GM19467 (cell line): ENCODE measurements around the gene TNFRSF12A.
A peak's percentile ranks its signal among the peaks of the same experiment; 100 is the strongest.
"Not testable (repeated sequence)": the region's sequence is repeated elsewhere in the genome, so short reads cannot be mapped to it uniquely, and the experiment has no call there.

ENCODE experiments used
- ATAC-seq: cut with Tn5 transposase; IDR thresholded peaks from one replicate; pipeline ENCODE4 v1.9.1; 2021; ENCODE audit warnings: mild to moderate bottlenecking, moderate library complexity; ENCODE audit not compliant: unreplicated experiment

Gene TNFRSF12A

DNA sequence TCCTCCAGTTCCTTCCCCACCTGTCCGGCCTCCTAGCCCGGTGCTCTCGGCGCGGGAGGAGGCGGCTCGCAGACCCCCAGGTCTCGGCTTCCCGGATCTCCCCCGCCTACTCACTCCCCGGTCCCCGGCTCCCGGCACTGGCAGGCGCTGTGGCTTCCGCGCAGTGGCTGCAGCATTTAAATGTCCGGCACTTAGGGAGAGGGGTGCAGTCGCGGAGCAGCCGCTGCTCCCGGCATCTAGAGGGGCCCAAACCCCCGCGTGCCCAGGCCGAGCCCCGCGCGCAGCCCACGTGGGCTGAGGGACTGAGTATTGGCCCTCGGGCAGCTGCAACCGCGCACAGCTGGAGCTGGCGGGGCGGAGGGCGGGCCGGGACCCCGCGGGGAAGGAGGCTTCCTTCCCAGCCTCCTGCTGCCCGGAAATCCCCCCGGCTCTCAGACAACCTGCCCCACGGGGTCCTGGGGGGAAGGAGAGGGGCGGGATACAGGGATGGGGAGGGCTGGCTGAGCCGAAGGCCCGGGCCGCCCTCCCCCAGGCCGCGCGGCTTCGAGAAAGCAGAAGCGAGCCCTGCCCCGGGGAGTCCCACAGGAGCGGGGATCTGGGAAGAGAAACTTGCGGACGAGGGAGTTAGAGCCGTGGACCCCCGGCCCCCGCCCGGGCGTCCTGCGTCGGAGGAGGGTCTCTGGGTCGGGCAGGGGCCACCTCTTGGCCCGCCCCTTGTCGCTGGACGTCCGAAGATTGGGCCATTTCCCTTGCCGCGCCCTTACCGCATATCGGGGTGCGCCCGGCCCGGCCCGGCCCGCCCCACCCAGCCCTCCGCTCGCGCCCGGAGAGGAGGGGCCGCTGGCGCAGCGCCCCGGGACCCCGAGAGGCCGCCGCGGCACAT is 25.8 kb downstream of the TNFRSF12A start, which contains the start of gene MMP25:
Gene MMP25 (plus strand): TSS at position 804 of the 883 bp plus-strand sequence. CDS start 357 bp downstream, outside the sequence.
- no peak for ATAC-seq

DNA sequence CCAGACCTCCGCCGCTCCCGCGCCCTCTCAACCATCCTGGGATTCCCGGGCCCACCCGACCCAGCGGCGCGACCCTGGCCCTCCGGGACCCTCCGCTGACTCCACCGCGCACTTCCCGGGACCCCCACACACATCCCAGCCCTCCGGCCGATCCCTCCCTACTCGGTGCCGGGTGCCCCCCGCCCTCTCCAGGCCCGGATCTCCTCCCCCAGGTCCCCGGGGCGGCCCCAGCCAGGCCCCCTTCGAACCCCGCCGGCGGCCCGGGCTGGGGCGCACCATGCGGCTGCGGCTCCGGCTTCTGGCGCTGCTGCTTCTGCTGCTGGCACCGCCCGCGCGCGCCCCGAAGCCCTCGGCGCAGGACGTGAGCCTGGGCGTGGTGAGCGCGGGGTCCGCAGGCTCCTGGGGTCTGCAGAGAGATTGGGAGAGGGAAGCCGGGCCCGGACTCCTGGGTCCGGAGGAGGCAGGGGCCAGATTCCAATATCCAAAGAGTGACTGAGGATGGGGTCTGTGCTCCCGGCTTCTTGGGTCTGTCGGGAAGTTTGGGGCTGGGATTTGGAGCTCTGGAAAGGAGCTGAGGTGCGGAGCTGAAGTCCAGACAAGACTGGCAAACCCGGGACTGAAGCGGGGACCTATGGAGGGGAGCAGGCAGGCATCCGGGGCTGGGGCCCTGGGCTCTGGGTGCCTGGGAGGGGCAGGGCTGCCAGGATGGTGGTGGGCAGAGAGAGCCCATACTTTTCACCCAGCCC is 26.6 kb downstream of the TNFRSF12A start:
- no peak for ATAC-seq

DNA sequence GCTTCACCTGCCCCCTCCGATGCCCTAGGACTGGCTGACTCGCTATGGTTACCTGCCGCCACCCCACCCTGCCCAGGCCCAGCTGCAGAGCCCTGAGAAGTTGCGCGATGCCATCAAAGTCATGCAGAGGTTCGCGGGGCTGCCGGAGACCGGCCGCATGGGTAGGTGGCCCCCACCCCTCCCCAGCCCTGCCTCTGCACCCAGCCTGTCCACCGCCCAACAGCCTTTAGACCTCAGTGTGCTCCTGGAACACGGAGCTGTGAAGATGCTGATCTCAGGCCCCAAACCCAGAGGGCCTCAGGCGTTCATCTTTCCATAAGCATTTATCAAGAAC is 27.2 kb downstream of the TNFRSF12A start:
- no peak for ATAC-seq

DNA sequence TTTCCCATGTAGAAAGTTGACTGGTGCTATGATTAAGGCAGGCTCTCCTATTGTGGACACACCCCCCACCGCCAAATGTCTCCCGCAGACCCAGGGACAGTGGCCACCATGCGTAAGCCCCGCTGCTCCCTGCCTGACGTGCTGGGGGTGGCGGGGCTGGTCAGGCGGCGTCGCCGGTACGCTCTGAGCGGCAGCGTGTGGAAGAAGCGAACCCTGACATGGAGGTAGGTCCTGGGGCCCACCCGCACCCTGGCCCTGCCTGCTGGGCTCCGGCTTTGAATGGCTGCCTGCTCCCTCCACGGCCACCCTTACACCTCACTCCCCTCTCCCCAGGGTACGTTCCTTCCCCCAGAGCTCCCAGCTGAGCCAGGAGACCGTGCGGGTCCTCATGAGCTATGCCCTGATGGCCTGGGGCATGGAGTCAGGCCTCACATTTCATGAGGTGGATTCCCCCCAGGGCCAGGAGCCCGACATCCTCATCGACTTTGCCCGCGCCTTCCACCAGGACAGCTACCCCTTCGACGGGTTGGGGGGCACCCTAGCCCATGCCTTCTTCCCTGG is 29.8 kb downstream of the TNFRSF12A start:
- no peak for ATAC-seq

DNA sequence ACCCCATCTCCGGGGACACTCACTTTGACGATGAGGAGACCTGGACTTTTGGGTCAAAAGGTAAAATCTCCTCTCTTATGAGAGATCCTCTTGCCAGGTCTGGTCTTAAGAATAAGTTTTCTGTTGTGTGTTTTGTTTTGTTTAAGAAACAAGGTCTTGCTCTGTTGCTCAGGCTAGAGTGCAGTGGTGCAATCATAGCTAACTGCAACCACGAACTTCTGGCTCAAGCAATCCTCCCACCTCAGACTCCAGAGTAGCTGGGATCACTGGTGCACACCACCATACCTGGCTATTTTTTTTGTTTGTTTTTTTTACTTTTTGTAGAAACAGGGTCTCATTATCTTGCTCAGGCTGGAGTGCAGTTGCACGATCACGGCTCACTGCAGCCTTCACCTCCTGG is 30.3 kb downstream of the TNFRSF12A start:
- ATAC-seq = no peak

DNA sequence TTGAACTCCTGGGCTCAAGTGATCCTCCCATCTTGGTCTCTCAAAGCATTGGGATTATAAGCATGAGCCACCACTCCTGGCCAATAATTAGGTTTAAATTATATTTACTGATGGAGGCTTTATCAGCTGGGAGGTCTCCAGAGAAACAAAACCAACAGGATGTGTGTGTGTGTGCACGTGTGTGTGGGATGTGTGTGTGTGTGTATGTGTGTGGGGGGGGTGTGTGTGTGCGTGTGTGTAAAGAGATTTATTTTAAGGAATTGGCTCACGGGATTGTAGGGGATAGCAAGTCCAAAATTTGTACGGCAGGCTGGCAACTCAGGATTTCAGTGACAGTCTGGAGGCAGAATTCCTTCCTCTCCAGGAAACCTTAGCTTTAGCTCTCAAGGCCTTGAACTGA is 30.8 kb downstream of the TNFRSF12A start:
- no peak for ATAC-seq

DNA sequence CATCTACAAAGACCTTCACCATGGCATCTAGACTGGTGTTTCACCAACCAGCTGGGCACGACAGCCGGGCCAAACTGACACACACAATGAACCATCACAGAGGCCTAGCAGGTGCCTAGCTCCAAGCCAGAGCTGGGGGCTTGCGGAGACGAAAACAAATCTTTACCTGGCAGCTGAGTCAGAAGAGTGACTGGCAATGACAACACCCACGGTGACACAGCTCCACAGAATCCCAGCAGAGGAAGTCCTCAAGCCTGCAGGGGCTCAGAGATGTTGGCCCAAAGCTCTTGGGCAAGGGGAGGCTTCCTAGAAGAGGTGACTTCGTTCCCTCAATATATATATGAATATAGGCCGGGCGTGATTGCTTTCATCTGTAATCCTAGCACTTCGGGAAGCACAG is 31.3 kb downstream of the TNFRSF12A start:
- no peak for ATAC-seq

DNA sequence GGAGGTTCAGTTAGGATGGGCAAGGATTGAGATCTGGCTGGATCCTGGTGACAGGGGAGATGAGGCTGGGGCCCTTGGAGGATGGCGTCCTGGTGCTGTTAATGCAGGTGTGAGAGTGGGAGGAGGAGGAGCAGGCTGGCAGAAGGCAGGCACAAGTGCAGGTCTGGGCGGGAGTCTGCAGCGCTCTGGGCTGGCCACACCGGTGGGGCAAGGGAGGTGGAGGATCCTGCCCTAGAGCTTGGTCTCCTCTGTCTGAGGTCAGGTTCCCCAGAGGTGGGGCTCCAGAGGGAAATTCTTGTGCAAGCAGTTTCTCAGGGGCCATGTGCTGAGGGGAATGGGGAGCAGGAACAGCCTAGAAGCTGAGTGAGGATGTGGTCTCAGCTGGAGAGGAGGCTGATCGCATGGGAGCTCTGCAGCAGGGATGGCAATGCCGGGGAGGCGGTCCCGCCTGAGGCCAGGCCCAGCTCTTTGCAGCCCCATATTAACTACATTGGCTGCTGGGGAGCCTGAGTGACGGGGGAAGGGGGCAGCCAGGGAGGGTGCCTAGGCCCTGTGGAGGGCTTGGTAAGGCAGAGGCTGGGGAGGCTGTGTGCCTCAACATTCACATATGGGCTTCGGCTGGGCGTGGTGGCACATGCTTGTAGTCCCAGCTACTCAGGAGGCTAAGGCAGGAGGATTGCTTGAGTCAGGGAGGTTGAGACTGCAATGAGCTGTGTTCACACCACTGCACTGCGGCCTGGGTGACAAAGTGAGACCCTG is 32.6 kb downstream of the TNFRSF12A start:
- not testable (repeated sequence) for ATAC-seq

DNA sequence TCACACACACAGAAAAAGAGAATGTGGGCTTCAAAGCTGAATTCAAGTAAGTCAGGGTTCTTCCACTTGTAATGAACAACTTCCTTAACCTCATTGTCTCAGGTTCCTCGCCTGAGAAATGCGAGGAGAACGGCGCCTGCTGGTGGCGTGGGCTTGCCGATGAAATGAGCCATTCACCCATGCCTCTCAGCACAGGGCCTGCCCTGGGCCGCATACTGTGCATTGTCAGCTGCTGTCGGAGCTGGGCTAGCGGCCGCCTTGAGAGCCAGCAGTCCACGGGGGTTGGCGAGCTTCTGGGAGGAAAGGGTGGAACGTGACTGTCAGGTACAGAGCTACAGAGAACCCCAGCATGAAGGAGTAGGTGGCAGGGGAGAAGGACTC is 33.2 kb downstream of the TNFRSF12A start:
- ATAC-seq = not testable (repeated sequence)

DNA sequence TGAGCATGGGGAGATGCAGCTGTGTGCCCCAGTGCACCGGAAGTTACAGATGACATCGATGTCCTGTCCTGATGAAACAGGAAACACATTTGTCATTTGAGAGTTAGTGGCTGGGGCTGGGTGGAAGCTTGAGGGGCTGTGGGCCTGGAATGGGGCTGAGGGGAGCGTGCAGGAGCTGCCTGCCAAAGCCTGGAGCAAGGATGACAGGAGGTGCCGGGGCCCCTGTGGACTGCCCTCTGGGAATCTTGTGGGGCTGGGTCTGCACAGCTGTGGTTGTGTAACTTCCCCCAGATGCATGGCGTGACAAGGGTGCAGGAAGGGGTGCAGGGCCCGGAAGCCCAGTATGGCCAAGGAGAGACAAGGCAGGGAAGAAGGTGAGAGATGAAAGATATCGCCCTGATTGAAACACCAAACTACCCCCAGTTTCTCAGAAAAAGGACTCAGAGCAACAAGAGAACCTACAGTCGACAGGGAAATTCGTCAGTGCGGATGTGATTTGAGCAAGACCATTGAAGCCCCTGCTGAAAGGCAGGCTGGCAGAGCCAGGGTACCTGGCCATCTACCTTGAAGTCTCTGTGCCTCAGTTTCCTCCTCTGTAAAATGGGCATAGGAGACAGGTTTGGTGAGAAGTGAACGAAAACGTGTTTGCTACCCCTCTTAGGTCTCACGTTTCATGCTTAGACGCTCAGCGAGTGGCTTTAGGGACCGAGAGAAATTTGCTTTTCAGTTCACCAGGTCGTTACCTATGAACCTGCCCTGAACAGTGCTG is 35.0 kb downstream of the TNFRSF12A start:
- no peak for ATAC-seq

DNA sequence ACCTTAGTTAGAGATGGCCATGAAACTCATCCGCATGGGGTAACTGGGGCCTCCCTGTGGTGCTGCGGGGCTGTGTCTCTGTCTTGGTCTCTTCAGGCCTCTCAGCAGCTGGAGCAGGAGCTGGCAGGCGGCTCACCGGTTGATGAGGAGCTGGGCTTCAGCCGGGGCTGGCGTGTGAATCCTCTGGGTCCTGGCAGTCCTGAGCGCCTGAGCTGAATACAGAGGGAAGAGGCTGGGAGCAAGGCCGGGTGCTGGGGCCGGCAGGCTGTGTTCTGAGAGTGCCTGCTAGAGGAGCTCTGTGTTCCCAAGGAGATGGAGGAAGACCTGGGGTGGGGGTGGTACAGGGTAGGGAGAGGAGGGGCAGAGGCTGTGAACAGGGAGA is 35.6 kb downstream of the TNFRSF12A start:
- ATAC-seq = not testable (repeated sequence)

DNA sequence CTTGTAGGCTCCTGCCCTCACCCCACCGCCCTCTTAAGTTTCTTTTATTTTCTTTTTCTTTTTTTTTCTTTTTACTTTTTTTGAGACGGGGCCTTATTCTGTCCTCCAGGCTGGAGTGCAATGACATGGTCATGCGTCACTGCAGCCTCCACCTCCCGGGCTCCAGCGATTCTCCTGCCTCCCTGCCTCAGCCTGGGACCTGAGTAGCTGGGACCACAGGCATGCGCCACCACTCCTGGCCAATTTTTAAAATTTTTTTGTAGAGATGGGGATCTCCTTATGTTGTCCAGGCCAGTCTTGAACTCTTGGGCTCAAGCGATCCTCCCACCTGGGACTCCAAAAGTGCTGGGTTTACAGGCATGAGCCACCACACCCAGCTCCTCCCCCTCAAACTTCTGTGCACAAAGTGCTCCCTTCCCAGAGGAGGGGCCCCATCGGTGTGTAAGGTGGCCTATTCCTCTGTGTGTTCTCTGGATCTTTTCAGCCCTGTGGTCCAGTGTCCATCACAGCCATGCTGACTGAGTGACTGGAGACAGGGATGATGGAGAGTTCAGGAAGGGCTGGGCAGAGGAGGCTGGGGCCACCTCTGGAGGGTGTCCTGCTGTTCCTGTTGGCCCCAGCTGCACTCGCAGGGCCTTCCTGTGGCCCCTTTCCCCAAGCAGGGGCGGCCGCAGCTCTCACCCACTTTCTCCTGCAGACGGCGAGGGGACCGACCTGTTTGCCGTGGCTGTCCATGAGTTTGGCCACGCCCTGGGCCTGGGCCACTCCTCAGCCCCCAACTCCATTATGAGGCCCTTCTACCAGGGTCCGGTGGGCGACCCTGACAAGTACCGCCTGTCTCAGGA is 36.4 kb downstream of the TNFRSF12A start:
- ATAC-seq = no peak

DNA sequence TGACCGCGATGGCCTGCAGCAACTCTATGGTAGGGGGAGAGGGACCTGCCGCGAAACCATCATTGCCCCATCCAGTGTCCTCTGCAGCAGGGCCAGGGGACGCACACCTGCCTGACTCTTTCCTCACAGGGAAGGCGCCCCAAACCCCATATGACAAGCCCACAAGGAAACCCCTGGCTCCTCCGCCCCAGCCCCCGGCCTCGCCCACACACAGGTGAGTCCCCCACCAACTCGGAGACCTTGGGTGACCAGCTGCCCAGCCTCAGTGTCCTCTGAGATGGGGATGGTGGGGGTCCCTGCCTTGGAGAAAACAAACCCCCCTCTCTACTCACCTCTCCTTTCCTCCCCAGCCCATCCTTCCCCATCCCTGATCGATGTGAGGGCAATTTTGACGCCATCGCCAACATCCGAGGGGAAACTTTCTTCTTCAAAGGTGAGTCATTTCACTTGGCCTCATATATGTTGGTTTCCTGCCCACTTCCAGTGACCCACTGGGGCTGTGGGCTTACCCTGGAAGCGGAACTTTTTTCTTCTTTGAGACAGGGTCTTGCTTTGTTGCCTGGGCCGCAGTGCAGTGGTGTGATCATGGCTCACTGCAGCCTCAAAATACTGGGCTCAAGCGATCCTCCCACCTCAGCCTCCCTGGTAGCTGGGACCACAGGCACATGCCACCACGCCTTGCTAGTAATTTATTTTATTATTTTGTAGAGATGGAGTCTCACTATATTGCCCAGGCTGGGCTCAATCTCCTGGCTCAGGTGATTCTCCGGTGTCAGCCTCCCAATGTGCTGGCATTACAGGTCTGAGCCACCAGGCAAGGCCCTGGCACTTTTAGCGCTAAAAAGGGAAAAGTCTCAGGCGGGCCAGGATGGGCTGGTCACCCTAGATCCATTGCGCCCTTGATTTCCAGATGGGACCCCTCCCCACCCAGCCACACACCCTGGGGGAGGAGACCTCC is 37.3 kb downstream of the TNFRSF12A start:
- no peak for ATAC-seq

DNA sequence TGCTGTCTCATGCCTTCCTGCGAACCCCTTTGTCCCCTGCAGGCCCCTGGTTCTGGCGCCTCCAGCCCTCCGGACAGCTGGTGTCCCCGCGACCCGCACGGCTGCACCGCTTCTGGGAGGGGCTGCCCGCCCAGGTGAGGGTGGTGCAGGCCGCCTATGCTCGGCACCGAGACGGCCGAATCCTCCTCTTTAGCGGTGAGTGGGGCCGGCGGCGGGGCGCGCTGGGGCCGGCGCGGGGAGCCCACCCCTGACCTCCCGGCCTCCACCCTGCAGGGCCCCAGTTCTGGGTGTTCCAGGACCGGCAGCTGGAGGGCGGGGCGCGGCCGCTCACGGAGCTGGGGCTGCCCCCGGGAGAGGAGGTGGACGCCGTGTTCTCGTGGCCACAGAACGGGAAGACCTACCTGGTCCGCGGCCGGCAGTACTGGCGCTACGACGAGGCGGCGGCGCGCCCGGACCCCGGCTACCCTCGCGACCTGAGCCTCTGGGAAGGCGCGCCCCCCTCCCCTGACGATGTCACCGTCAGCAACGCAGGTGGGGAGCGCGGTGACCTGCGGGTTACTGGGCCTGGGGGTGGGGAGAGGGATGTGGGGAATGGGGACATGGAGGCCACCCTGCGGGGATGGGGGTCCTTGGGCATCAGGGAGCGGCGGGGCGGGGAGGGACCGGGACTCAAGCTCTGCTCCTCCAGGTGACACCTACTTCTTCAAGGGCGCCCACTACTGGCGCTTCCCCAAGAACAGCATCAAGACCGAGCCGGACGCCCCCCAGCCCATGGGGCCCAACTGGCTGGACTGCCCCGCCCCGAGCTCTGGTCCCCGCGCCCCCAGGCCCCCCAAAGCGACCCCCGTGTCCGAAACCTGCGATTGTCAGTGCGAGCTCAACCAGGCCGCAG is 38.2 kb downstream of the TNFRSF12A start:
- ATAC-seq = no peak

DNA sequence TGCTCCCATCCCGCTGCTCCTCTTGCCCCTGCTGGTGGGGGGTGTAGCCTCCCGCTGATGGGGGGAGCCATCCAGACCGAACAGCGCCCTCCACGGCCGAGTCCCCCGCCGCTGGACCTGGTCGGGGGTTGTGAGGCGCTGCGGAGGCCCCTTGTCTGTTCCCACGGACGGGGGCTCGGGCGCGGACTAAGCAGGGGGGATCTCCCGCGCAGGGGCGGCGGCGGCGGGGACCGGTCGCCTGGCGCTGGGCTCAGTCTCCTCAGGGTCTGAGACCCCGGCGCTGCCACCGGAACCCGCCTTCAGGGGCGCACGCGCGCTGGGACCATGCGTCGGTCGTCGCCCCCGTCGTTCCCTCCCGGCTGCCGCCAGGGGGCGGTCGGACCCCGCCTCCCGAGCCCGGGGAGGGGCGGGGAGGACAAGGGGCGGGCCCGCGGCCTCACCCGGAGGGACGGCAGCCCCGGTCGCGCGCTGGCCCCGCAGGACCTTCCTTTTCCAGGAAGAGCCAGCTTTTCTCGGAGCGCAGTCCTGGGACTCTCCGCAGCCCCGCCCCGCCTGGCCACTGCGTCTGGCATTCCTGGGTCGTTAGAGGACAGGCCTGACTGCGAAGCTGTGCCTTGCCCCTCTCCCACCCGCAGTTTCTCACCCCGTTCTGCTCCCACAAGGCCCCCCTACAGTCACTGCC is 39.0 kb downstream of the TNFRSF12A start:
- peak; percentile 68 for ATAC-seq

DNA sequence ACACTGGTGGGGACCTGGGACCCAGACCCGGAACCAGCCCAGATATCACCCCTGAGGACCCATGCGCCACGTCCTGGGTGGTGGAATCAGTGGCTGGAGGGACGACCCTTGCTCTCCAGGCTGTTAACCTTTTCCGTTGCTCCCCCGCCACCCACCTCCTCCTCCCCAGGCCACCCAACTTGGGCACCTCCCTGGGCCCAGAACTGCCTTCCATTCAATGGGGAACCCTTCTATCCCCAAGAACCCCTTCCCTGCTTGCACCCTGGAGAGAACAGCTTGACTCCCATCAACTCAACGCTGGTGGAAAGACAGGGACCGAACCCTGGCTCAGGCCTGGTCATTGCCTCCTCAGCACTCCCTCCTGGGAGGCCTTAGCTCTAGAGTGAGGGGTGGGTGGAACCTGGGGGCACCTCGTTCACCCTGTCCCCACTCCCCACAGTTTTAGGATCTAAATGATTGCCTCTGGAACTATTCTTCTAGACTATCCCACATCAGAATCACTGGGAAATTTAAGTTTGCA is 39.6 kb downstream of the TNFRSF12A start:
- peak; percentile 3 for ATAC-seq
